ENCODE measurements around the gene DPM3. TPM values are rescaled to one million over a fixed set of nuclear protein-coding genes. Genes with fewer than 3 reads are reported as not detected.
"Not testable (repeated sequence)": the region's sequence is repeated elsewhere in the genome, so short reads cannot be mapped to it uniquely, and the experiment has no call there.

DPM3 gene
- total RNA-seq, 1 experiment from 2014 or later: 28.5 TPM

DNA sequence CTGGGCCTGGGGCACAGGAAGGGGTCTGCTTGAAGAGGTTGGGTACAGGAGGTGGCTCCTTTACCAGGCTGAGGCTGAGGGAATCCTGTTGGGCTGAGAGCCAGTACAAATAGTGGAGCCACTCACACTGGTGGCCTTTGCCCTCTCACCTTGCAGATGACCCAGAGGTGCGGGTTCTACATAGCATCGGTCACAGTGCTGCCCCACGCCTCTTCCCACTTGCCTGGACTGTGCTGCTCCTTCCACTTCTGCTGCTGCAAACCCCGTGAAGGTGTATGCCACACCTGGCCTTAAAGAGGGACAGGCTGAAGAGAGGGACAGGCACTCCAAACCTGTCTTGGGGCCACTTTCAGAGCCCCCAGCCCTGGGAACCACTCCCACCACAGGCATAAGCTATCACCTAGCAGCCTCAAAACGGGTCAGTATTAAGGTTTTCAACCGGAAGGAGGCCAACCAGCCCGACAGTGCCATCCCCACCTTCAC, 6.5 kb downstream of the DPM3 start:
- no peak for DNase-seq (ENCODE audit: low read depth, low spot score)

DNA sequence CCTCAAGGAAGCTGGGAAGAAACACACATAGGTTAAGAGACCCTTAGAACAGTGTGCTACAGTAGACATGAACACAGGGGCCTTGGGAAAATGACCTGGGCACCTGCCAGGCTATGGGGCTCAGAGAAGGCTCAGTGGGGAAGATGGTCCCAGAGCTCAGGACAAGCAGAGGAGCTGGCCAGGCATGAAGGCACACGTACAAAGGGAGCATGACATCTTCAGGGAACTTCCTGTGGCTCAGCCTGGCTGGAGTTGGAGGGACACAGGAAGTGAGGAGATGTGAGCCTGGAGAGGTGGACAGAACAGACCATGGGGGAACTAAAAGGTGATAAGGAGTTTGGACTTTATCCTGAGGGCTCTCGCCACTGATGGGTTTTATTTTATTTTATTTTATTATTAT, 8.5 kb downstream of the DPM3 start:
- in situ Hi-C loops (cut with HindIII; ENCODE audit: low pct_unique_long_range_greater_than_20kb, low sequenced_read_pairs): no loop called here
- no peak for DNase-seq (ENCODE audit: low read depth, low spot score)

More for the DNA sequence above, 6.5 kb downstream of the DPM3 start:
- in situ Hi-C loops (cut with HindIII; ENCODE audit: low pct_unique_long_range_greater_than_20kb, low sequenced_read_pairs): no loop called here

DNA sequence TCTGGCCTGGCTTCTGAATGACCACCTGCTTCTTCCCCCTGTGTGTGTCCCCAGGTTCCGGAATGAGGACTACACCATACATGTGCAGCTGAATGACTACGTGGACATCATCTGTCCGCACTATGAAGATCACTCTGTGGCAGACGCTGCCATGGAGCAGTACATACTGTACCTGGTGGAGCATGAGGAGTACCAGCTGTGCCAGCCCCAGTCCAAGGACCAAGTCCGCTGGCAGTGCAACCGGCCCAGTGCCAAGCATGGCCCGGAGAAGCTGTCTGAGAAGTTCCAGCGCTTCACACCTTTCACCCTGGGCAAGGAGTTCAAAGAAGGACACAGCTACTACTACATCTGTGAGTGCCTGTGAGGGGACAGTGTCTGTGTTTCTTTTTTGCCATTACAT, 9.0 kb downstream of the DPM3 start:
- DNase-seq (ENCODE audit: low read depth, low spot score): no peak
- in situ Hi-C loops (cut with HindIII; ENCODE audit: low pct_unique_long_range_greater_than_20kb, low sequenced_read_pairs): no loop called here

DNA sequence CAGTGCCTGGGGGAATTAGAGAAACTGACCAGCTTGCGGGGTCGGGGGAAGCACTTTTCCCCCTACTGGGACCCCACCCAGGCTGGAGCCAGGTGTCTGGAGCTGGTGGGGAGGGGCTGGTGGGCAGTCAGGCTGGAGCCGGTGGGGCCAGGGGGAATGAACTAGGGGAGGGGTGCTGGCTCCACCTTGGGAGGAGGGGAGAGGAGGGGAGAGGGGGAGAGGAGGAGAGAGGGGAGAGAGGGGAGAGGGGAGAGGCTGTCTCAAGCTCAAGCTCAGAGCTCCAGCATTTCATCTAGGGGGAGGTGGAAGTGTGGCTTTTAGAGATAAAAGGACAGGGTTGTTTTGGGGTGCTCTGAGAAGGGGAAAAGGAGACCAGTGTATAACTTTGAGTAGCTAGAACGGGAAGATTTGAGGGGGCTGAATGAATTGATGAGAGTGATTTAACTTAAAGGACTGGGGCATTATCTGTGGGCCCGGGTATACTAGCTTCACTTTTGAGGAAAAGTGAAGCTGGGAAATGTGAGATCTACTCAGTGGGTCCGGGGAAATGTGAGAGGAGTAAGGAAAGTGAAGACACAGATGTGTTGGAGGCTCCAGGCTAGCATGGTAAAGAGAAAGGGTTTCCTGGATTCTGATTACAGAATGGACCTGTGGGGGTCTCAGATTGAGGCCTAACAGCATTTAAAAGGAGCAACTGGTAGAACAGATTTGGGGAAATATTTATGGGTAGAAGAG, 9.9 kb downstream of the DPM3 start:
- no peak for DNase-seq (ENCODE audit: low read depth, low spot score)
- in situ Hi-C loops (cut with HindIII; ENCODE audit: low pct_unique_long_range_greater_than_20kb, low sequenced_read_pairs): no loop called here

DNA sequence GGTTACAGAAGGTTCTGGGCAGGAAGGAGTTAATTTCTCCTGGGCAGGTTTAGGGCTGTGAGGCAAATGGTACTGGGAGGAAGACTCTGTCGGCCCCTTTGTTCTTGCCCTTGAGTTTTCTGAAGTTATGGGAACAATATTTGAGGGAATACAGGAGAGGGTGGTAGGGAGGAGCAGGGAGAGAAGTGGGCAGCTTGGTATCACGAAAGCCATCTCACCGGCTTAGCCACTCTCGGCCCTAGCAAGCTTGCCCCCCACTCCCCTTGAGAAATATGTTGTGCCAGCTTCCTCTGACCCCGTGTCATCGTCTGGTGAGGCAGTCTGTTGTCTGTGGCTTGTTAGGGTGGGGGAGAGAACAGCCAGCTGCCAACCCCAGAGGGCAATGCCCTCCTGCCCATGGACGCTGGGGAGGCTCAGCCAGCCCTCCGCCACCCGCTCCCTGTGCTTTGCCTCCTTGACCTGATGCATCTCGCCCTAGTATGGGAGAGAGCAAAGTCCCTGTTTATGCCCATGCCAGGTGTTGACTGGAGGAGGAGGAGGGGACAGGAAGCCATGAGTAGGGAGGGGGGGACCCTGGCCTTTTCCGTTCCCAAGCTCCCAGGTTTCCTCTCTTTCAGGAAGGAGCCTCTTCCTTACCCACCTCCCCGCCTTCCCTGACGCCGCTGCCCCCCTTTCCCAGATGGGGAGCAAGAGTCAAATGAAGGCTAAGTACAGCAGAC, 11.4 kb downstream of the DPM3 start:
- in situ Hi-C loops (cut with HindIII; ENCODE audit: low pct_unique_long_range_greater_than_20kb, low sequenced_read_pairs): no loop called here
- DNase-seq (ENCODE audit: low read depth, low spot score): no peak

DNA sequence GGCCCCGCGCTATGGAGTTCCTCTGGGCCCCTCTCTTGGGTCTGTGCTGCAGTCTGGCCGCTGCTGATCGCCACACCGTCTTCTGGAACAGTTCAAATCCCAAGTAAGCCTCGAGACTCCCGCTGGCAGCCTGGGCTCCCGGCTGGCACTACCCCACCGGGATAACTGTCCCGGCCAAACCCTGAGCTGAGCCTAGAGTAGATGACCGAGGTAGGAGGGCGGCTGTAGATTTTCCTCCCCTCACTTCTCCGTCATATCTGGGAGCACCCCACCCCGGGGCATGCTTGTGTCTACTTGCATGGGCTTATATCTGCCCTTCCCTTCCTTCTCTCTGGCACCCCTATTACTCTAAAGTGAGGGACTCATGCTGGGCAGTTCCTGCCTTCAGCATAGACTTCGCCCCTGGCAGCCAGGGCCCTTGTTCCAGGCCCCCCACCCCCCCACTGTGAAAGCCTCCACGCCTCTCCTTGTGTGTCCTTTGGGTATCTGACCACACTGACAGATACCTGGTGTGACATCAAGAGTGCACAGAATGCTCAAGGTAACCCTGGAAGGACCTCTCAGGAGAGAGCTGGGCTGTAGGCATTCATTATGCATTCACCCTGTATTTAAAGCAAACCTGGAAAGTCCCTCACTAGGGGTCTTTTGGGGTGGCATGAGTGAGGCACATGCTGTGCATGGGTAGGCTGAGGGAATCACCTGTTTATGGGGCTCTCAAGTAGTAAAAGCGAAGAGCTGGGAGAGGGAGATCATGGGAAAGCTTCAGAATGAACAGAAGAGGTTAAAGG, 12.2 kb downstream of the DPM3 start:
- in situ Hi-C loops (cut with HindIII; ENCODE audit: low pct_unique_long_range_greater_than_20kb, low sequenced_read_pairs): no loop called here
- no peak for DNase-seq (ENCODE audit: low read depth, low spot score)

DNA sequence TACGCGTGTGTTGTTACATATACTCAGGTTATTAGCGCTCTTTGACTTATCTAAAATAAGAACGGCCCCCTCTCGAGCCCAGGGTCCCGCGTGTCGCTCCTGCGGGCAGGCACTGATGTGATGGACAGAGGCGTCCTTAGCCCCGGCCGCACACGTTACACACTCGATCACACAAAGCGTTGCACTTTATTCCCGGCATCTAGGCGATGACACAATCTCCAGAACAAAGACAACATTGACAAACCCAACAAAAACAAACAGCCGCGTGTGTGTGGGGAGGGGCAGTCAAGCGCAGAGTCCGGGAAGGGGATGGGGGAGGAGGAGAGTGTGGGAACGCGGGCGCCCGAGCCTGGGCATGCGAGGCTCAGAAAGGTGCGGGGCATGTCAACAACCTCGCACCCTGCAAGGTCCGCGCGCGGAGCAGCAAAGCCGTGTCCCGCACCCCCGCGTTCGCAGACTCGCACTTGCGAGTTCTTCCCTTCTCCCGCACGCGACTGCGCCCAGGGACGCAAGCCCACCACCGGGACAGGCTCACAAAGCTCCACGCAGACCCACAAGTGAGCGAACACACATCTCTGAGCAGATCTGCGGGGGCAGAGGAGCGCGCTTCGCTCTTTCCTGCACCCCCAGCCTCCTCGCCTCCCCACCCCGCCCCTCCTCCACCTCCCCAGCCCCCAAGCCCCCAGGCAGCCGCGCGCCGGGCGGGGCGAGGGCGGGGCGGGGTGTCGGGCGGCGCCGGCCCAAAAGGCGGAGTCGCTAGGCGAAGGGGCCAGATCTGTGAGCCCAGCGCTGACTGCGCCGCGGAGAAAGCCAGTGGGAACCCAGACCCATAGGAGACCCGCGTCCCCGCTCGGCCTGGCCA, 13.0 kb downstream of the DPM3 start, which contains the start of gene EFNA1:
Gene EFNA1, plus strand, starts transcription at position 772 of the 862 bp plus-strand sequence. CDS start 102 bp downstream, outside the sequence.
- peak; percentile 99 for DNase-seq (ENCODE audit: low read depth, low spot score)
- in situ Hi-C loops (cut with HindIII; ENCODE audit: low pct_unique_long_range_greater_than_20kb, low sequenced_read_pairs): no loop called here

DNA sequence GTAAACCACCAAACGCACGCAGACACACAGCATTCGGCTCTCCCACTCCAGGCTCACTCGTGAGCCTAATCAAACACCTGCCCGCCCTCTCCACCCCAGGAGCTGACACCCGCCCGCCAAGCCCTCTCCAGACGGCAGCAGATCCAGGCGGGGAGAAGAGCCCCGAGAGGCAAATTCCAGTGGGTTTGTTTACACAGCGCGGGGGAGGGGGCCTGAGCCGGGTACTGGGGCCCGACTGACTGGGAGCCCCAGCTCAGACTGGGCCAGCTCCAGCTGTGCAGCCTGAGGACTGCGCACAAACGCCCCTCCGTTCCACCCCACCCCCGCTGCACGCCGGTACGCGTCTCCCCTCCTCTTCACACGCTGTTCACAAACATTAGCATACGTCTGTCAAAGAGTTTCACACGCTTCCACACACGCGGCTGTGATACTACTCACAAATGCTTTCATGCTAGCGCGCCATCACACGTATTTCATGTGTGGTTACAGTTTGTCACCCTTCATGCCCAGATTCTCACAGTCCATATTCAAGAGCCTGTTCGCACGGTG, 13.7 kb downstream of the DPM3 start:
- no peak for DNase-seq (ENCODE audit: low read depth, low spot score)
- in situ Hi-C loops (cut with HindIII; ENCODE audit: low pct_unique_long_range_greater_than_20kb, low sequenced_read_pairs): no loop called here

DNA sequence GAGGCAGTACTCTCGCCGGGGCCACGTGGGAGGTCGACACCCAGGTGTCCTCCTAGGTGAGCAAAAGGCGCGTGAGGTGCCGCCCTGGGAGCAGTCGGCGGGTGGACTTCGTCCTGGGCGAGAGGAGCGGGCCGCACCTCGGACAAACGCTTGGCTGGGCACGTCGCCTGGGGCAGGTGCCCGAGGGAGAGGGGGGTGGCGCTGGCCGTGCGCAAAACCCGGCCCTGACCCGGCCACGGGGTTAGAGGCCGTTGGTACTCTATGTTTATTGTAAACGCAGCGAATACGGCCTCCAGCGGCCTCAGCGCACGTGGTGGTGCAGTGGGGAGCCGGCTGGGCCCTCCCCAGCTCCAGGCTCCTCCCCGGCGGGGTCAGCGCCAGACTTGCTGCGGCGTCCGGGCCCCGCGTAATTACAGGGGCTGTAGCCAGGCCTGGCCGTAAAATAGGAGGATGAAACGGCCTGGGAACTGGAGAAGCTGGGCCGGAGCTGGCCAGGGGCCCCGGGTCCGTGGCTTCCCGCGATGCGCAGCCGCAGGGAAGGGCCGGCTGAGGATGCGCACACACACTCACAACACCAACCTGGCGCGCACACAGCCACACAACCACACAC, 14.3 kb downstream of the DPM3 start:
- in situ Hi-C loops (cut with HindIII; ENCODE audit: low pct_unique_long_range_greater_than_20kb, low sequenced_read_pairs): no loop called here
- no peak for DNase-seq (ENCODE audit: low read depth, low spot score)

DNA sequence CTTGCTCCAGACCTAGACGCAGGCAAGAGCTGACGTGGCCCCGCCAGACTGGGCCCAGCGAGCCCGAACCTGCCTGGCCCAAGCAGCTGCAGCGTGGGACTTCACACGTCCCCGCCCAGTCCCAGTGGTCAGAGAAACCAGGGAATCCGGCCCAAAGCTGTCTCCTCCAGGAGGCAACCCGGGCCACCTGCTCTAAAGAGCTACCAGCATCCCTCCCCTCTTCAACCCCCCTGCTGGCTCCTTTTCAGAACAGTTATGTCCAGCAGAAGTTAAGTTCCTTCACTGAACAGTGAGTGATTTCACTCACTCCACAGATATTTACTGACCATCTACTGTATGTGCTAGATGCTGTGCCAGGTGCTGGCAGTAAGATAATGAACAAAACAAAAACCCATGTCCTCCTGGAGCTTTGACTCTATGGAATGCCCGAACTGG, 14.8 kb downstream of the DPM3 start:
- no peak for DNase-seq (ENCODE audit: low read depth, low spot score)
- in situ Hi-C loops (cut with HindIII; ENCODE audit: low pct_unique_long_range_greater_than_20kb, low sequenced_read_pairs): no loop called here

DNA sequence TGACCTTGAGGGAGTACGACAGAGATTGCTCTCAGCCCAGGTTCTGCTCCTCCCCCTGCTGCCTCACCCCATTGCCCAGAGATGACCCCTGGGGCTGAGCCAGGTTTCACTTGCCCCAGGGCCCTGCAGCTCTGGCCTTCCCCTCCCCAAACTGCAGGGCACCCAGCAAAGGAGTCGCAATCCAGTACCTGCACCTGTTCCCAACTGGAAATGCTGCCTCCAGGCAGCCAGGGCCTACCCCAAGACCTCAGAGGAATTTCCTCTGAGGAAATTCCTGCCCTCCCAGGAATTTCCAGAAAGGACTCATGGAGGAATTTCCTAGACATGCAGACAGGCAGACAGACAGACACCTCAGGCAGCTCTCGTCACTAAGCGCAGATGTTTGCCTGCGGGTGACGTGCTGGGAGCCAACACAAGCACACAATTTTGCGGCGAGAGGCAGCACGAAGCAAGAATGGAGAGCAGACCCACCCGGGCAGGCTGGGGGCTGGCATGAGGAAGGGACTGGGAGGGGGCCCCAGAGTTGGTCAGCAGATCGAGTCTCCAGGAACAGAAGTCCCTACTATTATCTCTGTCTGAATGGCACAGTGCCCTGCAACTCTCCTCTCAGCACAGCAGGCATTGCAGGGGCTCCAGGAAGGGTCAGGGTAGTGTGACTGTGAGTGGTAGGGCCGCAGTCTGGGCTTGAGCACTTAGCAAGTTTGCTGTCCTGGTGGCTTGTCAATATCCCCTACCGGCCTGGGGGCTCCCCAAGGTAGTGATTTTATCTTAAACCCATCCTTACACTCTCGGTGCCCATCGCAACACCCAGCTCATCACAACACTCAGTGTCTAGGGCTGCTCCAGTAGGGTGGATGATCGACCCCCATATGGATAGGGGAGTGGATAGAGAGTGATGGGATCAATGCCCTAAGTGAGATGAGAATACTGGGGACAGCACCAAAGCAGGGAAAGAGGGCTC, 15.5 kb downstream of the DPM3 start:
- in situ Hi-C loops (cut with HindIII; ENCODE audit: low pct_unique_long_range_greater_than_20kb, low sequenced_read_pairs): no loop called here
- peak; percentile 65 for DNase-seq (ENCODE audit: low read depth, low spot score)

DNA sequence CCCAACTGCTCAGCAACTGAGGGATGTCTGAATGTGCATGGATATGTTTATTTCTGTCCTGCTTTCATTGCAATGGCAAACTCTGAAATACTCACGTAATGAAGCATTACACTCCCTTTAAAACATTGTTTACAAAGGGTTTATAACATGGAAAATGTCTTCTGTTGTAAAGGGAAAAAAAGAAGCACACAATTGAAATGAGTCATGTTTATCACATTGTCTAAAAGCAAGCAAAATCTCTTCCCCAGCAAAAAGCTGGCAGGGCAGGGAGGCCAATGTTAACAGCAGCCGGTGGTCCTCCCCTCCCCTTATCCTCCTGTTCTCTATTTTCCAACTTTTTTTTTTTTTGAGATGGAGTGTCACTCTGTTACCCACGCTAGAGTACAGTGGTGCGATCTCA, 16.5 kb downstream of the DPM3 start:
- no peak for DNase-seq (ENCODE audit: low read depth, low spot score)
- in situ Hi-C loops (cut with HindIII; ENCODE audit: low pct_unique_long_range_greater_than_20kb, low sequenced_read_pairs): no loop called here

DNA sequence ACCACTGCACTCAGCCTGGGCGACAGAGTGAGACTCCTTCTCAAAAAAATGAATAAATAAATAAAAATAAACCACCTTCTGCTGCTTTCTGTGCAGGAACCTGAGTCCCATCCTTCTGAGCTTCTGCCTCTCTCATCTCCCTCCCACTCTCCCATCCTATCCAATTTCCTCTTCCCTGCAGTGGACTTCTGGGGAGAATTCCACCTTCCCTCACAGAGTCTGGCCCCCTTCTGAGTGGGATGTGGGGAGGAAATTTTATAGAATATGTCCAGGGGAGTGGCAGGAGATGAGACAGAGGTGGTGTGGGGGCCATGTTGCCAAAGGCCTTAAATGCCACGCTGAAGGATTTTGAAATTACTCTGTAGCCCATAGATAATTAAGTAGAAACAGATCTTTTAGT, 18.0 kb downstream of the DPM3 start:
- DNase-seq (ENCODE audit: low read depth, low spot score): no peak
- in situ Hi-C loops (cut with HindIII; ENCODE audit: low pct_unique_long_range_greater_than_20kb, low sequenced_read_pairs): no loop called here

DNA sequence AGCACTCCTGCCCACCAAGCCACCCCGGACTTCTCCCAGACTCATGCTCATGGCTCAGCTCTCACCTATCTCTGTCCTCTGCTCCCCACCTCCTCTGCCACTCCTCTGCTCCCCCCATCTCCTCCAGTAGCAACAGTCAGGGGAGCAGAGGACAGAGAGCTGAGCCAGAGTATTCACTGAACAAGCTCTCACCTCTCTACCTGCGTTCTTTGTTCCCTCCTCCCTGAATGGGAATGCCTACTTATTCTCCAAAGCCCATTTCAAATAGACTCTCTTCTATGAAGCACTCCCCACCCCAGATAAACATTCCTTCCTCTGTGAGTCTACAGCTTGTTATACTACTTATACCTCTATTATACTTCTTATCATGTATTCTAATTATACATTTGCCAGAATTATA, 19.1 kb downstream of the DPM3 start:
- in situ Hi-C loops (cut with HindIII; ENCODE audit: low pct_unique_long_range_greater_than_20kb, low sequenced_read_pairs): no loop called here
- no peak for DNase-seq (ENCODE audit: low read depth, low spot score)

DNA sequence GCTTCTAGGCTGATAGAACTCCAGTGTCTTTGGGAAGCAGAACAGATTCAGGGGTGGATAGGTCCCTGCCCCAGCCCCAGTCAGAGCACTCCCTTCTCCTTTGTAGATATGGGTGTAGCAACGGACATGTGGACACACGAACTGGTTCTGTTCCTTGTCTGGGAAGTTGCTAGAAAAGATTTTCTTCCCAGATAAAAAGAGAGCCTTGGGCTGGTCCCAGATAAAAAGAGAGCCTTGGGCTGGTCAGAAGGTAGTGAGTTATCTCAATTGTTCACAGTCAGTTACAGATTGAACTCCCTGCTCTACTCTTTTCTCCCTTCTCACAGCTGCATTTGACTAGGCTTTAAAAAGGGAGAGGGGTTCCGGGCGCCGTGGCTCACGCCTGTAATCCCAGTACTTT, 20.1 kb downstream of the DPM3 start:
- no peak for DNase-seq (ENCODE audit: low read depth, low spot score)
- in situ Hi-C loops (cut with HindIII; ENCODE audit: low pct_unique_long_range_greater_than_20kb, low sequenced_read_pairs): no loop called here

DNA sequence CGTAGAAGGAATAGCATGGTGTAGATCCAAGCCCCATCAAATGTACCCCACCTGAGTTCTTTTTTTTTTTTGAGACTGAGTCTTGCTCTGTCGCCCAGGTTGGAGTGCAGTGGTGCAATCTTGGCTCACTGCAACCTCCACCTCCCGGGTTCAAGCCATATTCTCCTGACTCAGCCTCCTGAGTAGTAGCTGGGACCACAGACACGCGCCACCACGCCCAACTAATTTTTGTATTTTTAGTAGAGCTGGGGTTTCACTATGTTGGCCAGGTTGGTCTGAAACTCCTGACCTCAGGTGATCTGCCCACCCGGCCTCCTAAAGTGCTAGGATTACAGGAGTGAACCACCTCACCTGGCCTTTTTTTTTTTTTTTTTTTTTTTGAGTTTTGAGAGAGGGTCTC, 22.2 kb downstream of the DPM3 start:
- in situ Hi-C loops (cut with HindIII; ENCODE audit: low pct_unique_long_range_greater_than_20kb, low sequenced_read_pairs); DNase-seq (ENCODE audit: low read depth, low spot score): not testable (repeated sequence)
